ENCODE results near the gene ABCA3. TPM values are rescaled to one million over a fixed set of nuclear protein-coding genes. Genes with fewer than 3 reads are reported as not detected.

ABCA3 gene
- total and polyA plus RNA-seq, 2 donors = 5.5 to 8.3 TPM

DNA sequence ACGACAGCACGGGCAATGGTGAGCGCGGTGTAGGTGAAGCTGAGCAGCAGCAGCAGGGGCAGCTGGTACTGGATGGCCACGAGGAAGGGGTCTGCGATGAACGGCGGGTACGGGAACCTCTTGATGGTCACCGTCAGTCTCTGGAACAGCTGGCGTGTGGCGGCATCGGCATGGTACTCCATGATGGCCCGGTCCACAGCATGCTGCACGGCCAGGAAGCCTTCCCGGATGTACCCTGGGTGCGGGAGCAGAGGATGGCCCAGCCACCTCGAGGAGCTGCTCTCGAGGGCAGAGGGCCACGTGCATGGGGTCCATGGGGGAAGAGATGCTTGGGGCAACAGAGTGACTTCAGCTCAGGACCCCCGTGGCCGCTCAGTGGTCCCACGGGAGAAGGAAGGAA lies 20.9 kb downstream of the ABCA3 start:
- H3K4me3 ChIP-seq (ENCODE audit: low read depth, low read length) = no peak overlapping the region
- H3K4me1 ChIP-seq (ENCODE audit: insufficient read depth) = no peaks in the 10 kb centered on the region
- DNase-seq (ENCODE audit: extremely low spot score) = no peak
- H3K27ac ChIP-seq (ENCODE audit: low read depth) = no peak overlapping the region
- H3K36me3 ChIP-seq (ENCODE audit: insufficient read depth) = no peaks in the 10 kb centered on the region
- WGBS = 92% methylated on average over 23 of the region's 23 CpGs

DNA sequence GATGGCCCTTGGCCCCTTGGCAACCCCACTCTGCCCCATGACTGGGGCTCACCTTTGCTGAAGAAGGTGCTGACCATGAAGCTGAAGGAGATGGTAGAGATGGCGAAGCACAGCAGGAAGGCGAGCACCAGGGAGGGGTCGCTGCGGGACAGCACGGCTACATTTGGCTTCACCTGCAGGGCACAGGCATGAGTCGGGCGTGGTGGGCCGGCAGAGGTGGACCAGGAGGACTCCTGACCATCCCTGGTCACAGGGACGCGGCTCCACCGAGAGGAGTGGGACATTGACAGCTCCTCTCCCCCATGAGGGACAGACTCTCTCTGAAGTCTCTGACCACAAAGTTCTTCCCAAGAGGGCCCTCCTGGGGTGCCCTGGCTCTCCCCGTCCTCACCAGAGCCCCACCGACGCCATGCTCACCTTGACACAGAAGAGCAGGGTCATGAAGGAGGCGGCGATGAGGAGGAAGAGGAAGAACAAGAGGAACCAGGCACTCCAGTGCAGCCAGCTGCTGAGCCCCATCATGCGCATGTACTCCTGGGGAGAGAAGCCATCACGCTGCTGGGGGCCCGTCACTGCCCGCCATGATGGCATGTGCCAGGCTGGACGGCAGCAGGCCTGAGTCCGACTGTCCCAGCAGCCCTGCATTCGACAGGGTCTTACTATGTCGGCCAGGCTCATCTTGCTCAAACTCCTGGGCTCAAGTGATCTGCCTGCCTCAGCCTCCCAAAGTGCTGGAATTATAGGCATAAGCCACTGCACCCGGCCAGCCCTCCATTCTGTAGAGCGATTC lies 23.1 kb downstream of the ABCA3 start:
- no peak for DNase-seq (ENCODE audit: extremely low spot score)
- Histone ChIP-seq H3K4me1 (ENCODE audit: insufficient read depth) (no peaks in the 10 kb centered on the region), H3K4me3 (ENCODE audit: low read depth, low read length) (no peak overlapping the region), H3K36me3 (ENCODE audit: insufficient read depth) (no peaks in the 10 kb centered on the region), H3K27ac (ENCODE audit: low read depth) (no peak overlapping the region)
- 92% methylated on average over 26 of the region's 26 CpGs for WGBS

DNA sequence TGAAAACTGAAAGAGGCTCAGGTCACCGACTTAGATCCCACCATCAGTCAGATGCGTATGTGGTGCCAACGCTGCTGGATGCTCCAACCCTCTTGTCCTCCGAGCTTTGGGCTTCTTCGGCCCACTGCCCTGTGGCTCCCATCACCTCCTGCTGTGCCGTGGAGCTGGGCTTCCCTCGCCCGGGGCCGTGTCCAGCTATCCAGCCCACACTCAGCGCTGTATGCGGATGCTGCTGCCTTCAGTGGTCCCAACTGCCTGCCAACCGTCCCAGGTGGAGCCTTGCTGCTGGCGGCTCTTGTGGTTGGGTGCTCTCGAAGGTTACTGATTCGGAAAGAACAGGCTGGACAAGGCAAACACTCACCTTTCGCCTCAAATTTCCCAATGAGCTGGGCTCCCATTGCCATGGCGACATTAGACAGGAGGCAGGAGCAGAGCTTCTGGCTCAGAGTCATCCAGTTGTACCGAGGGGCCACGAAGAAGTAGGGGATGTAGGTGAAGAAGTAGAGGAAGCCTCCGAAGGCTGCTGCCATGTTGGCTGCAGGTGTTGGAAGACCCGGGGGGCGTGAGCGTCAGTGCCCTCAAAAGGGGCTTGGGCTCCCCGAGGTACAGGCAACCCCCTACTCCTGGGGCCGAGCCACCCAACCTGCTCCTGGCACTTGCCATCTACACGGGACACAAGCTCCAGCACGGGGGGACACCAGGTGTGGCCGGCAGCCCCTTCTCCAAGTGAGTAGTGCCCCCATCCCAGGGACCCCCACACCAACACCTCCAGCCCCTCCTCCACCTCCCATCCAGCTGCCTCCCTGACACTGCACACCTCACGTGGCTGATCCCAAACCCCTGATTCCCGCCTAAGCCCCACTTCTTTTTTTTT lies 32.2 kb downstream of the ABCA3 start:
- no peak overlapping the region for H3K27ac ChIP-seq (ENCODE audit: low read depth)
- H3K36me3 ChIP-seq (ENCODE audit: insufficient read depth) = no peaks in the 10 kb centered on the region
- no peaks in the 10 kb centered on the region for H3K4me1 ChIP-seq (ENCODE audit: insufficient read depth)
- 90% methylated on average over 30 of the region's 30 CpGs for WGBS
- no peak for DNase-seq (ENCODE audit: extremely low spot score)
- H3K4me3 ChIP-seq (ENCODE audit: low read depth, low read length) = no peak overlapping the region

DNA sequence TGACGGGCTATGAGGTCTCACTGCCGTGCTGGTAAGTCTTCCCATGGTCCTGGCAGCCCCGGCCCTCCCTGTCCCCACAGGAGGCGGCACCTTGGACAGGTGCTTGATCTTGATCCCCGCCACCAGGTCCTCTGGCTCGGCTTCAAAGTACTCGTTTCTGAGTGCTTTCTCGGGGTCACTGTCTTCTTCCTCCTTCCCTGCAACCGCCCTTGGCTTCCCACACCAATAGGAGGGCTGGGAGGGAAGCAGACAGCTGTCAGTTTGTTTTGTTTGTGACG lies 40.7 kb downstream of the ABCA3 start:
- no peaks in the 10 kb centered on the region for H3K36me3 ChIP-seq (ENCODE audit: insufficient read depth)
- no peak for DNase-seq (ENCODE audit: extremely low spot score)

DNA sequence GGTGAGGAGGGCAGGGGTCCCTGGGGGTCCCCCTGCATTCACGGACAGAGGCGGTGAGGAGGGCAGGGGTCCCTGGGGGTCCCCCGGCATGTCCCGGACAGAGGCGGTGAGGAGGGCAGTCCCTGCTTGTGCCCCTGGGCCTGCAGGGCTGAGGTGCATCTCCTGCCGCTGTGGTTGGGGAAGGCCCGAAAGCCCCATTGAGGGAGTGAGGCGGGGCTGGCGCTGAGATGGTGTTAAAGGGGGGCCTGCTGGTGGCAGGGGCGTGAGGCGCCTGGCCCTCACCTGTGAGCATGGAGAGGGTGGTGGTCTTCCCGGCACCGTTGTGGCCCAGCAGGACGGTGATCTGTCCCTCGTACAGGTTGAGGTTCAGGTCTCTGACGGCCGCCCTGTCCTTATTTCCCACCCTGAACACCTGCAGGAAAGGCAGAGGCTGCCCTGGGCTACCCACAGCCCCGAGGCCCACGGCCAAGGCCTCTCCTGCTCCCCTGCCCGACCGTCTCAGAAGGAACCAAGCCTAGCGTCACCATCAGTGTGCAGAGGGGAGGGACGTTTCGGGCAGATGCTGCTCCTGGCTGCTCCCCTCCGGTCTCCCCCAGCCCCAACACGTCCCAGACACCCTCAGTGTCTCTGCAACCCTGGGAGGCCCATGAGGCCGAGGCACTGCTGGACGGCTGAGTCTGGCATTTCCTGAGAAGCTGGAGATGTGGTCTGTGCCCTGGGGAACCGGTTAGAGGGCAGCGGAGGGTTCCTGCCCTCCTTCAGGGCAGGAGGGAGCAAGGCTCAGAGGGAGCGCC lies 41.2 kb downstream of the ABCA3 start:
- H3K4me3 ChIP-seq (ENCODE audit: low read depth, low read length) = no peak overlapping the region
- H3K36me3 ChIP-seq (ENCODE audit: insufficient read depth) = no peaks in the 10 kb centered on the region
- H3K27ac ChIP-seq (ENCODE audit: low read depth) = no peak overlapping the region
- no peak for DNase-seq (ENCODE audit: extremely low spot score)
- no peaks in the 10 kb centered on the region for H3K4me1 ChIP-seq (ENCODE audit: insufficient read depth)
- WGBS = 77% methylated on average over 31 of the region's 31 CpGs

More for the DNA sequence above, 40.7 kb downstream of the ABCA3 start:
- 55% methylated on average over 10 of the region's 10 CpGs for WGBS
- no peak overlapping the region for H3K4me3 ChIP-seq (ENCODE audit: low read depth, low read length)
- H3K4me1 ChIP-seq (ENCODE audit: insufficient read depth) = no peaks in the 10 kb centered on the region
- no peak overlapping the region for H3K27ac ChIP-seq (ENCODE audit: low read depth)

DNA sequence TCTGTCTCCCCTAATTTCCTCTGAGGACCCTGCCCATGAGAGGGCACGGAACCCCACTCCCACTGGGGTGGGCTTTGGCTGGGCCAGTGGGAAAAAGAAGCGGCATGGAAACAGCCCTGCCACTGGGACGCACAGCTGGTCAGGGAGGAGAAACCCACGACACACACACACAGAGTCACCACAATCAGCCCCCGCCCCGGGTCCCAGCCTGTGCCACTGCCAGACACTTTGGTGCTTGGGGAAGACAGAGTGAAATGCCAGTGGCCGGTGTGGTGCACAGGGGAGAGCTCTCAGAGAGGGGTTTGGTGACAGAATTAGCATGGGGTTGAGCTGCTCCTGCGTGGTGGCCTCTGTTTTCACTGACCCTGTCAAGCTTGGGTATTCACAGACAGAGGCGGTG lies 41.9 kb downstream of the ABCA3 start:
- Histone ChIP-seq H3K27ac (ENCODE audit: low read depth) (no peak overlapping the region), H3K4me1 (ENCODE audit: insufficient read depth) (no peaks in the 10 kb centered on the region), H3K36me3 (ENCODE audit: insufficient read depth) (no peaks in the 10 kb centered on the region), H3K4me3 (ENCODE audit: low read depth, low read length) (no peak overlapping the region)
- no peak for DNase-seq (ENCODE audit: extremely low spot score)
- 89% methylated on average over 9 of the region's 9 CpGs for WGBS

DNA sequence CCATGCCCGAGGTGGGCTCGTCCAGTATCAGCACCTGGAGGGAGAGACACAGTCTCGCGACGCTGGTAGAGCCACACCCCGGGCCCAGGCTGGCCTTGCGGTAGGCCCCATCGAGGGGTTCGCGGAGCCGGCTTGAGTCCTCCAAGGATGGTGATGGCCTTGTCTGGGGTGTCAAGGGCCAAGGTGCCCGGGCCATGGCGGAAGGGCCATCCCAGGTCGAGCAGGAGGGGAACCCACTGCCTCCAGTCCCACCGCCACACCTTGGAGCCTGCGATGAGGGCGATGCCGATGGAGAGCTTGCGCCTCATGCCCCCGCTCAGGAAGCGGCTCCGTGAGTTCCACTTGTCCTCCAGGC lies 43.0 kb downstream of the ABCA3 start:
- DNase-seq (ENCODE audit: extremely low spot score) = no peak
- 96% methylated on average over 22 of the region's 22 CpGs for WGBS
- H3K36me3 ChIP-seq (ENCODE audit: insufficient read depth) = no peaks in the 10 kb centered on the region
- H3K4me3 ChIP-seq (ENCODE audit: low read depth, low read length) = no peak overlapping the region
- no peaks in the 10 kb centered on the region for H3K4me1 ChIP-seq (ENCODE audit: insufficient read depth)
- no peak overlapping the region for H3K27ac ChIP-seq (ENCODE audit: low read depth)

DNA sequence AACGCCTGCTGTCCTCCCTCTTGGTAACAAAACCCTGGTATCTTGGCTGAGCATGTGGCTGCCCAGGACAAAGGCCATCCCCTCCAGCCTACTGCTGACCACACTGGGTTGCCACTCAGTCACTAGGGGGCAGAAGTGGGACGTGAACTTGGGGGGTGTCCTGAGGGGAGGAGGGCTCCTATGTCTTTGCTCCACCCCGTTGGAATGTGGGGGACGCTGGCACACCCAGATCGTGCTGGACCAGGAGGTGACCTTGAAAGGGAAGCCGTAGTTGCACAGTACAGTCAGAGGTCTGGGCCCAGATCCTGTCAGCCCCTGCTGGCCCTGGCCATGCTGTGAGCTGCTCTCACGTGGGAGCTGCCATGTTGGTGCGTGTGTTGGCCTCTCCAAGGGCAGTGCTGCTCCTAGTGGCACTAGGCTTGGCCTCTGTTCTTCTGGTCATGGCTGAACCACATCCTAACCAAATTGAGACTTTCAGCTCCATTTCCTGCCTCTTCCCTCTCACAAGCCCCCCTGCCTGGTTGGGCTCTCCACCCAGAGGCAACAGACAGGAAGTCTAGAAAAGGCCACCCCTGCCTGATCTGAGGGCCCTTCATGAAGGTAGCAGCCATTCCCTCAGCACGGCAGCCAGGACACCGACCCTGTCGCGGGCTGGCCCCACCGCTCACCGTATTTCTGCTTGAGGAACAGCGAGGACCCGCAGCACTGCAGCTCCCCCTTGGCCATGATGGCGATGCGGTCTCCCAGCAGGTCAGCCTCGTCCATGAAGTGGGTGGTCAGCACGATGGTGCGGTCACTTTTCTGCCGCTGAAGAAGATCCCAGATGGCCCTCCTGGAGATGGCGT lies 43.6 kb downstream of the ABCA3 start:
- WGBS = 78% methylated on average over 23 of the region's 23 CpGs
- no peaks in the 10 kb centered on the region for H3K36me3 ChIP-seq (ENCODE audit: insufficient read depth)

DNA sequence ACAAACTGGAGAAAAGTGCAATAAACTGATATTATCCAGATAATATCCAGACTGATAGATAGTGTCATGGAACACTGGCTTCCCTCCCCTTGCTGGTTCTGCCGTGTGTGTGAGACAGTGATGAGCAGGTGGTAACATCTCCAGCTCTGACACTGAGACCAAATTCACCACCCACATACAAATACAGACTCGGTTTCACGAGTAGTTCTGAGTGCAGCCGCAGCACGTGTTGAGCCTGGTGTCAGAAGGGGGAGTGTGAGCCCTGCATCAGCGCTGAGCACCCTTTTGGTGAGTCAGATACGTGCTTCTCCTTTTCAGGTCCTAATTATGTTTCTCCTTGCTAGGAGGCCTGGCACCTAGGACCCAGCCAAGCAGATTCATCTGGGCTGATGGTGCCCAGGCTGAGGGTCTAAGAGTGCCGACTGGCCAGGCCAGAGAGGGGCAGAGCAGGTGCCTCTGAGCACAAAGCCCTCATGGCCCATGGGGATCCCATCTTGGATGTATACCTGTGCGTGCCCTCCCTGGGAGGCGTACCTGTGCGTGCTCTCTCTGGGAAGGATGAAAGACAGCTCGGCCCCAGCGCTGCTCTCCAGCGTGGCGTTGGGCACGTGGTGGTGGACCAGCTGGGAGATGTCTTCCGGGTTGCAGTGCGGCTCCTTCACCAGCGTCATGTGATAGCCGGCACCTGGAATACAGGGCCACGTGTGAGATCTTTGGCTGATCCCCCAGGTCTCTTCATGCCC lies 45.3 kb downstream of the ABCA3 start:
- DNase-seq (ENCODE audit: extremely low spot score) = no peak
- Histone ChIP-seq H3K36me3 (ENCODE audit: insufficient read depth) (no peaks in the 10 kb centered on the region), H3K27ac (ENCODE audit: low read depth) (no peak overlapping the region), H3K4me3 (ENCODE audit: low read depth, low read length) (no peak overlapping the region), H3K4me1 (ENCODE audit: insufficient read depth) (no peaks in the 10 kb centered on the region)
- WGBS = 84% methylated on average over 21 of the region's 21 CpGs

More for the DNA sequence above, 43.6 kb downstream of the ABCA3 start:
- H3K4me3 ChIP-seq (ENCODE audit: low read depth, low read length) = no peak overlapping the region
- H3K27ac ChIP-seq (ENCODE audit: low read depth) = no peak overlapping the region
- H3K4me1 ChIP-seq (ENCODE audit: insufficient read depth) = no peaks in the 10 kb centered on the region
- no peak for DNase-seq (ENCODE audit: extremely low spot score)

DNA sequence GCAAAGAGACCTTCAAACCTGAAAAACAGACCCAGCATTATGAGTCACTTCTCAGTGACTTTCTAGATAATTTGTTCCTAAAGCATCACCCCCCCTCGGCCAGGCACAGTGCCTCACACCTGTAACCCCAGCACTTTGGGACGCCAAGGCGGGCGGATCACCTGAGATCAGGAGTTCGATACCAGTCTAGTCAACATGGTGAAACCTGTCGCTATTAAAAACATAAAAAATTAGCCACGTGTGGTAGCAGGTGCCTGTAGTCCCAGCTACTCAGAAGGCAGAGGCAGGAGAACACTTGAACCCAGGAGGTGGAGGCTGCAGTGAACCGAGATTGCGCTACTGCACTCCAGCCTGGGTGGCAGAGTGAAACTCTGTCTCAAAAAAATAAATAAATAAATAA lies 48.3 kb downstream of the ABCA3 start:
- Histone ChIP-seq H3K36me3 (ENCODE audit: insufficient read depth) (no peaks in the 10 kb centered on the region), H3K4me3 (ENCODE audit: low read depth, low read length) (no peak overlapping the region), H3K4me1 (ENCODE audit: insufficient read depth) (no peaks in the 10 kb centered on the region), H3K27ac (ENCODE audit: low read depth) (no peak overlapping the region)
- DNase-seq (ENCODE audit: extremely low spot score) = no peak
- 91% methylated on average over 9 of the region's 9 CpGs for WGBS

DNA sequence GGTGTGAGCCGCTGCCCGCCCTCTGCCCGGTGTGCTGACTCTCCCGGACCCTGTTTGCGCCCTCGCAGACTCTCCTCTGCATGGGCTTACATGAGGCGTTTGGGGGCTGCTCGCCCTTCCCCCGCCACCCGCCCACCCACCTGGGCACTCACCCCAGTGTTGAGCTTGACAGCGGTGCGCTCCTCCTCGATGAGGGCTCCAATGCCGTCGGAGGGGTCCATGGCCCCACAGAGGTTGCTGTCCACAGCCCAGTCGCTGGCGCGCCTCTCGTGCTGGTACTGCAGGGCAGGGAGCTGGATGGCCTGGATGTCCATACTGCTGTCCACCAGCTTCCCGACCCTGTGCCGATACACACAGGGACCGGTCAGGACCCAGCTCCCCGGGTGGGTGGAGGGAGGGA lies 51.2 kb downstream of the ABCA3 start:
- no peak overlapping the region for H3K27ac ChIP-seq (ENCODE audit: low read depth)
- DNase-seq (ENCODE audit: extremely low spot score) = no peak
- no peaks in the 10 kb centered on the region for H3K4me1 ChIP-seq (ENCODE audit: insufficient read depth)
- WGBS = 87% methylated on average over 23 of the region's 23 CpGs
- H3K36me3 ChIP-seq (ENCODE audit: insufficient read depth) = no peaks in the 10 kb centered on the region
- H3K4me3 ChIP-seq (ENCODE audit: low read depth, low read length) = no peak overlapping the region

DNA sequence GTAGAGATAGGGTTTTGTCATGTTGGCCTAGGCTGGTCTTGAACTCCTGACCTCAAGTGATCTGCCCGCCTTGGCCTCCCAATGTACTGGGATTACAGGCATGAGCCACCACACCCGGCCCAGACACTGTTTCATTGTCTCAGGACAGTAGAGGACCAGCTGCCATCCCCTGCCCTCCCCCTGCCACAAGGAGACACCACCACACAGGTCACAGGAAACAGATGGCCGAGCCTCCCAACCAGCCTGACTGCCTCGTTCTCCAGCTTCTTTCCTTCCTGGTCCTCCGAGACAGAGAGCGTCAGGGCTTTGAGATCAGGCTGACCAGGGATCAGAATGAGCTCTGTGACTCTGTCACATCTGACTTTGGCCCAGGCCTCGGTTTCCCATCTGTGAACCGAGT lies 51.8 kb downstream of the ABCA3 start:
- WGBS = 74% methylated on average over 8 of the region's 8 CpGs
- DNase-seq (ENCODE audit: extremely low spot score) = no peak
- no peaks in the 10 kb centered on the region for H3K36me3 ChIP-seq (ENCODE audit: insufficient read depth)

More for the DNA sequence above, 51.8 kb downstream of the ABCA3 start:
- no peak overlapping the region for H3K4me3 ChIP-seq (ENCODE audit: low read depth, low read length)
- H3K27ac ChIP-seq (ENCODE audit: low read depth) = no peak overlapping the region
- H3K4me1 ChIP-seq (ENCODE audit: insufficient read depth) = no peaks in the 10 kb centered on the region
